ENCODE data around the gene P4HB. TPM values are rescaled to one million over a fixed set of nuclear protein-coding genes. Genes with fewer than 3 reads are reported as not detected.

The P4HB gene
- total and polyA plus RNA-seq, 2 of the 4 experiments (the other 2 are of a cell fraction): 599 to 932 TPM

- Histone ChIP-seq H3K27me3 (ENCODE audit: control insufficient read depth, insufficient read depth, low read length) (0 out of 2 replicates have a peak, but pooled peaks cover 2% of the 10 kb centered on the region), H2BK120ac (ENCODE audit: low read depth, low read length) (no peak overlapping the region), H3K27ac (ENCODE audit: insufficient read depth, low read length) (no peak overlapping the region), H3K9ac (ENCODE audit: low read depth, low read length) (no peak overlapping the region), H3K4me1 (ENCODE audit: control insufficient read depth, insufficient read depth, low read length) (peaks cover 4% of the 10 kb centered on the region; the same call in 1 of the 2 replicates), H2BK15ac (ENCODE audit: low read depth, low read length) (no peak overlapping the region), H3K79me1 (ENCODE audit: low read depth in 1 of 2, low read length in 2 of 2) (peaks cover 4 to 18% of the 10 kb centered on the region in 2 experiments; a peak in 3 of 4 replicates), H3K14ac (replicated peaks; ENCODE audit: low read depth, low read length) (no peak overlapping the region), H3K23ac (ENCODE audit: low read depth, low read length) (no peak overlapping the region), H2BK5ac (ENCODE audit: low read depth, low read length, poor library complexity, severe bottlenecking) (no peak overlapping the region), H2AK5ac (ENCODE audit: low read depth, low read length) (no peak overlapping the region), H3K36me3 (ENCODE audit: control insufficient read depth, insufficient read depth, low read length) (peaks cover 14% of the 10 kb centered on the region), H4K5ac (ENCODE audit: low read depth, low read length) (no peak overlapping the region), H3K4me3 (ENCODE audit: insufficient read depth, low read depth, low read length) (no peak overlapping the region), H3K18ac (ENCODE audit: low read depth, low read length) (no peak overlapping the region), H2BK20ac (ENCODE audit: low read depth, low read length) (no peak overlapping the region), H4K20me1 (ENCODE audit: insufficient read depth, low read length) (peaks cover 31% of the 10 kb centered on the region), H3K9me1 (ENCODE audit: insufficient read depth, low read length) (peaks cover 11% of the 10 kb centered on the region), H3K4ac (ENCODE audit: low read depth, low read length) (no peak overlapping the region), H2AK9ac (replicated peaks; ENCODE audit: low read depth, low read length, poor library complexity) (peak overlapping the region; percentile 39), H4K8ac (ENCODE audit: low read depth in 2 of 2, low read length in 2 of 2) (no peak overlapping the region), H3K56ac (ENCODE audit: extremely low read depth, insufficient read depth, low read length) (no peak overlapping the region), H2AFZ (replicated peaks; ENCODE audit: low read length, poor library complexity) (no peak overlapping the region), H4K91ac (ENCODE audit: insufficient read depth, low read depth, low read length) (no peak overlapping the region), H3K9me3 (ENCODE audit: control insufficient read depth, insufficient read depth, low read length) (no peaks in the 10 kb centered on the region), H3K4me2 (ENCODE audit: low read depth, low read length) (no peak overlapping the region)
- dilution Hi-C loops (cut with HindIII; ENCODE audit: low sequenced_read_pairs, unreplicated experiment) (no loop called here), in situ Hi-C loops (cut with MboI; ENCODE audit: low sequenced_read_pairs) (no loop called here), intact Hi-C loops (cut with micrococcal nuclease) (no loop called here)
- CTCF ChIA-PET: interaction anchor here (0.6 kb wide), 1 partner anchor 33 kb away, joined by 3 read pairs; no protein-coding TSS in a partner anchor
- TF ChIP-seq POLR2A (IDR thresholded peaks at IDR 0.05; ENCODE audit: low read depth, low read length) (no peak), USF2 (IDR thresholded peaks at IDR 0.05; ENCODE audit: low read depth, low read length) (no peak), NFE2L2 (IDR thresholded peaks at IDR 0.05; ENCODE audit: low read depth, low read length) (no peak), MAFK (IDR thresholded peaks at IDR 0.05; ENCODE audit: low read depth, low read length) (no peak), ELK1 (IDR thresholded peaks at IDR 0.05; ENCODE audit: borderline replicate concordance, low read depth, low read length) (no peak), CTCF (conservative IDR thresholded peaks at IDR 0.05; ENCODE audit: low read depth, low read length) (no peak), FOS (IDR thresholded peaks at IDR 0.05; ENCODE audit: low read depth, low read length) (no peak), RFX5 (IDR thresholded peaks at IDR 0.05; ENCODE audit: low read depth, low read length) (no peak), RAD21 (IDR thresholded peaks at IDR 0.05; ENCODE audit: low read length) (no peak), CEBPB (IDR thresholded peaks at IDR 0.05; ENCODE audit: low read depth, low read length) (no peak), CHD1 (IDR thresholded peaks at IDR 0.05; ENCODE audit: low read depth, low read length) (no peak), BHLHE40 (IDR thresholded peaks at IDR 0.05; ENCODE audit: low read depth, low read length) (no peak)
- 91% methylated on average over 7 of the region's 8 CpGs; no CpG with 5 or more reads in 1 of the 2 experiments for WGBS, 2 experiments (ENCODE audit: extremely low coverage in 2 of 2, insufficient read length in 1 of 2)
- no peak for ATAC-seq (ENCODE audit: low read depth)
- POLR2A ChIA-PET (ENCODE audit: unreplicated experiment): interaction anchor here (0.6 kb wide), 1 partner anchor 286 kb away, joined by 10 read pairs; no protein-coding TSS in a partner anchor
- no TSS peak for BruUV-seq (replicated peaks)
- no peak for DNase-seq
These were observed 38.1 kb downstream of the P4HB start for GRCh38 chr17:81822312-81822637.
